Measurements from ENCODE around the gene TNXB.
"Not testable (repeated sequence)": the region's sequence is repeated elsewhere in the genome, so short reads cannot be mapped to it uniquely, and the experiment has no call there.

TNXB gene

GRCh38 chr6:32045811-32046449, 63.2 kb downstream of the TNXB start:
- DNase-seq: peak; percentile 74 to 84
- no peak for TF ChIP-seq GATA1 (IDR thresholded peaks at IDR 0.05; ENCODE audit: low read depth, low read length)

- DNase-seq: not testable (repeated sequence)
Measured at GRCh38 chr6:32044916-32045315, 64.2 kb downstream of the TNXB start.

- not testable (repeated sequence) for DNase-seq
Measured at GRCh38 chr6:32043589-32044380, 65.4 kb downstream of the TNXB start.

GRCh38 chr6:32042276-32042675, 66.9 kb downstream of the TNXB start:
- DNase-seq: not testable (repeated sequence)

GRCh38 chr6:32041385-32041784, 67.8 kb downstream of the TNXB start:
- not testable (repeated sequence) for DNase-seq

- DNase-seq: not testable (repeated sequence)
Measured at GRCh38 chr6:32041050-32041321, 68.2 kb downstream of the TNXB start.

GRCh38 chr6:32040299-32041049, 68.7 kb downstream of the TNXB start:
- not testable (repeated sequence) for DNase-seq

- not testable (repeated sequence) for DNase-seq
Measured at GRCh38 chr6:32039321-32040274, 69.5 kb downstream of the TNXB start.

GRCh38 chr6:32038878-32039277, 70.3 kb downstream of the TNXB start:
- DNase-seq: not testable (repeated sequence)

- DNase-seq: not testable (repeated sequence)
Measured at GRCh38 chr6:32037598-32038524, 71.3 kb downstream of the TNXB start, which contains the start of gene CYP21A2. Gene CYP21A2 (plus strand): TSS chr6:32038415. CDS start chr6:32038423, 8 bp downstream.

- DNase-seq: not testable (repeated sequence)
Measured at GRCh38 chr6:32037136-32037535, 72.0 kb downstream of the TNXB start.

GRCh38 chr6:32035283-32036013, 73.7 kb downstream of the TNXB start:
- not testable (repeated sequence) for DNase-seq

- not testable (repeated sequence) for DNase-seq
Measured at GRCh38 chr6:32029553-32029952, 79.6 kb downstream of the TNXB start.

- not testable (repeated sequence) for DNase-seq
Measured at GRCh38 chr6:32028631-32029030, 80.5 kb downstream of the TNXB start.

- DNase-seq: not testable (repeated sequence)
Measured at GRCh38 chr6:32022100-32022499, 87.0 kb downstream of the TNXB start.

- DNase-seq: not testable (repeated sequence)
Measured at GRCh38 chr6:32014547-32014946, 94.6 kb downstream of the TNXB start, which contains the start of gene C4B. Gene C4B (plus strand): TSS chr6:32014795. CDS start chr6:32014846, 51 bp downstream.

GRCh38 chr6:32013738-32014137, 95.4 kb downstream of the TNXB start:
- DNase-seq: not testable (repeated sequence)

- DNase-seq: peak; percentile 55 to 70
Measured at GRCh38 chr6:32012941-32013617, 96.1 kb downstream of the TNXB start.

All from erythroblast (primary cell).